ENCODE data around the gene COMT.

COMT gene

GRCh38 chr22:19957445-19957844, 15.9 kb downstream of the COMT start:
- no peak for DNase-seq (ENCODE audit: low read depth)

GRCh38 chr22:19958083-19959042, 16.8 kb downstream of the COMT start:
- DNase-seq (ENCODE audit: low read depth): no peak

- DNase-seq (ENCODE audit: low read depth): no peak
Observed at GRCh38 chr22:19959043-19959586, 17.5 kb downstream of the COMT start.

DNA sequence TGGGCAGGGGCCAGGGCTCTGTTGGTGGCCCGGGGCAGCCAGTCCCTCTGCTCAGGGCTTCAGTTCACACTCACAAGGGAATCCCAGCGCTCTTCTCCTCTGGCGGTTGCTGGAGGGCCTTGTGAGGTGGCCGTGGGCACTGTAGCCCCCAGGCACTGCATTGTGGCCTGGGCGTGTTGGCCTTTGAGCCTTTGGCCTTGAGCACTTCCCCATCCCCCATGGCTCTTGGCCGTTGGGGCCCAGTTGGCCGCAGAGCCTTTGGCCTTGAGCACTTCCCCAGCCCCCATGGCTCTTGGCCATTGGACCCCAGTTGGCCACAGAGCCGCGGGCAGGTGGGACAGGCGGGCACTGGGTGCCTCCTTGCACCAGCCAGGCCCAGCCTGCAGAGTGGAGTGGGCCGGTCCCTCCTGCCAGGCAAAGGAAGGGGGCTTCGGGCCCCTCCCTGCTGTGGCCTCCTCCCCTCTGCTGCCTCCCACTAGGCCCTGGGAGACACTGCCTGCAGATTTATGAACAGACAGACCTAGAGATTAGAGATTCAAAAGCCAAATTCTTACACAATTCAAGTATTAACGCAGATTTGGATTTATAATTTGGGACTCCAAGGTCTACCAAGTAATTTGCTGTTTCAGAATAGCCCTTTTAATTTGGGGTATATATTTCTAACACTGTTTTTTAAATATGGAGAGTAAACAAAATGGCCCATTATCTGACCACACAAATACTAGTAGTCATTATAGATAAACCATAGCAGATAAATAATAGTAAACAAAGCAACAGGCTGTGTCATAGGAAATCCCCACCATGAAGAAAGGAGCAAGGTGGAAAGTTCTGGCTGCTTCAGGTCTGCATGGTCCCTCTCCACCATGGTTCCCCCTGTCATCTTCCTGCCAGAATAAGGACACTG, 18.3 kb downstream of the COMT start:
- DNase-seq (ENCODE audit: low read depth): no peak

DNA sequence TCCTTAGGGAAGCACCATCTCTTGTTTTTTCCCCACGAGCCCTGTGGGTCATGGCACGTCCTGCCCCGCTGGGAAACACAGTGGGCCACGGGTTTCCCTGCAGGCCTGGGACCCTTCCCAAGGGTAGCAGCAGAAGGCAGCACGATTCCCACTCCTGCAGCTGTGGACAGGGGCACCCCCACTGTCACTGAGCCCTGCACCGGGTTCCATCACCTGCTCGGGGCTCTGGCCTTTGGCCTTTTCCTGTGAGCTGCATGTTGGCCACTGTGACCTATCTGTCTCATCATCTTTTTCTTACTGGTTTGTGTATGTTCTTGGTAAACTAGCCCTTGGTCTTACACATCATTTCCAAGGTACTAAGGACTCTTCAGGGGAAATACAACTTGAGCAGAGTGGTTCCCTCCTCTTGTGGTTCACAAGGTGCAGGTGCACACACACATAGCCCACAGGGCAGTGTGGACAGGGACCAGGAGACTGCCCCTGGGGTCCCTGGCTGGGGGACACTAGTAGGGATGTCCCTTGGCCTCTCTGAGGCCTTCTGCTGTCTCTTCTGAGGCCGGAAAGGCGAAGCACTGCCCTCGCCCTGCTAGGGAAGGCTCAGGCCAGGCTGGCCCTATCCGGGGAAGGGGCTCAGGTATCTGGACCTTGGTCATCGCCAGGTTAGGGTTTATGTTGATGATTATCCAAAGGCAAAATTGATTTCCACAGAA, 19.1 kb downstream of the COMT start:
- no peak for DNase-seq (ENCODE audit: low read depth)

DNA sequence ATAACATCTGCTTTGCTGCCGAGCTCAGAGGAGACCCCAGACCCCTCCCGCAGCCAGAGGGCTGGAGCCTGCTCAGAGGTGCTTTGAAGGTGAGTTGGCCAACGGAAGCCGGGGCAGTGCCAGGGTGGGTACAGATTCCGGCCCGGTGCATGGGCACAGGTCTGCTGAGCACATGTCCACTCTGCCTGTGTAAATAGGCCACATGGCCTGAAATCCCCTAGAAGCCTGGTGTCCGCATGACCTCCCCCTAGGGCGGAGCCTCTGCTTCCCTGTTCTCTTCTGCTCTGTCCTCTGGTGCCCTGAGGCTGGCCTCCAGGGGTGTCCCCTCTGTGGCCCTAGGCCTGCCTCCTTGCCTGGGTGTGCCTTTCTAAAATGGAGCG, 19.6 kb downstream of the COMT start:
- DNase-seq (ENCODE audit: low read depth): no peak

- no peak for DNase-seq (ENCODE audit: low read depth)
Observed at GRCh38 chr22:19961868-19962245, 20.3 kb downstream of the COMT start.

DNA sequence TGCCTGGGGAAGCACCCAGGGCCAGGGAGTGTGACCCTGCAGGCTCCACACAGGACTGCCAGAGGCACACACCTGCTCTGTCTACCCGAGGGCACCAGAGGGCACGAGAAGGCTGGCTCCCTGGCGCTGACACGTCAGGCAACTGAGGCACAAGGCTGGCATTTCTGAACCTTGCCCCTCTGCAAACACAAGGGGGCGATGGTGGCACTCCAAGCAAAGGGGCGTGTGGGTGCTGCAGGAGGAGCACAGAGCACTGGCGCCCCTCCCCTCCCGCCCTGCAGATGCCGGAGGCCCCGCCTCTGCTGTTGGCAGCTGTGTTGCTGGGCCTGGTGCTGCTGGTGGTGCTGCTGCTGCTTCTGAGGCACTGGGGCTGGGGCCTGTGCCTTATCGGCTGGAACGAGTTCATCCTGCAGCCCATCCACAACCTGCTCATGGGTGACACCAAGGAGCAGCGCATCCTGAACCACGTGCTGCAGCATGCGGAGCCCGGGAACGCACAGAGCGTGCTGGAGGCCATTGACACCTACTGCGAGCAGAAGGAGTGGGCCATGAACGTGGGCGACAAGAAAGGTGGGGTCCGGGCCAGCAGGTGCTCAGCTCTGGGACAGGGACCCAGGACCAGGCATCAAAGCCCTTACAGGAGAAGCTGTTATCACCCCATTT, 20.8 kb downstream of the COMT start:
- DNase-seq (ENCODE audit: low read depth): no peak

DNA sequence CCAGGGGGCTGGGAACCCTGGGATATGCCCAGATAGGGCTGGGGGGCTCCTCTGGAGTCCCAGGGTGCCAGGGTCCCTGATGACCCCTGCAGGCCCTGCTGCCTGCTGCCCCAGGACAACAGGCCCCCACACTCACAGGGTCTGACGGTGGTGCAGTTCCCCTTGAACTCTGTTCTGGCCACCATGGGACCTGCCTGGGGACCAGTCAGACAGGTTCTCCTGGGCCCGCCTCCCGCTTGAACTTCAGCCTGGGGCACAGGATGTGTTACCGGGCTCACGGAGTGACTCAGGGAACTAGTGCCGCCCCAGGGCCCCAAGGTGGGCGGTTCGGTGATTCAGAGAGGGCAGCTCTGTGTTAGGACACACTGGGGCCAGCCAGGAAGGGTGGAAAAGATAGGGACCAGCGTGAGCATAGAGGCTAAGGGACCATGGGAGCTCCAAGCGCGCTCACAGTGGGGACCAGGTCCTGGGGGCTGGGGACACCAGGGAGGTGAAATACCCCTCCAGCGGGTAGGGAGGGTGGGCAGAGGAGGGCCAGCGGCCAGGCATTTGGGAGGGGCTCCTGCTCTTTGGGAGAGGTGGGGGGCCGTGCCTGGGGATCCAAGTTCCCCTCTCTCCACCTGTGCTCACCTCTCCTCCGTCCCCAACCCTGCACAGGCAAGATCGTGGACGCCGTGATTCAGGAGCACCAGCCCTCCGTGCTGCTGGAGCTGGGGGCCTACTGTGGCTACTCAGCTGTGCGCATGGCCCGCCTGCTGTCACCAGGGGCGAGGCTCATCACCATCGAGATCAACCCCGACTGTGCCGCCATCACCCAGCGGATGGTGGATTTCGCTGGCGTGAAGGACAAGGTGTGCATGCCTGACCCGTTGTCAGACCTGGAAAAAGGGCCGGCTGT, 21.6 kb downstream of the COMT start:
- DNase-seq (ENCODE audit: low read depth): no peak

- DNase-seq (ENCODE audit: low read depth): no peak
Observed at GRCh38 chr22:19963863-19964642, 22.5 kb downstream of the COMT start.

GRCh38 chr22:19964701-19965386, 23.3 kb downstream of the COMT start:
- no peak for DNase-seq (ENCODE audit: low read depth)

- DNase-seq (ENCODE audit: low read depth): no peak
Observed at GRCh38 chr22:19965771-19966709, 24.5 kb downstream of the COMT start.

DNA sequence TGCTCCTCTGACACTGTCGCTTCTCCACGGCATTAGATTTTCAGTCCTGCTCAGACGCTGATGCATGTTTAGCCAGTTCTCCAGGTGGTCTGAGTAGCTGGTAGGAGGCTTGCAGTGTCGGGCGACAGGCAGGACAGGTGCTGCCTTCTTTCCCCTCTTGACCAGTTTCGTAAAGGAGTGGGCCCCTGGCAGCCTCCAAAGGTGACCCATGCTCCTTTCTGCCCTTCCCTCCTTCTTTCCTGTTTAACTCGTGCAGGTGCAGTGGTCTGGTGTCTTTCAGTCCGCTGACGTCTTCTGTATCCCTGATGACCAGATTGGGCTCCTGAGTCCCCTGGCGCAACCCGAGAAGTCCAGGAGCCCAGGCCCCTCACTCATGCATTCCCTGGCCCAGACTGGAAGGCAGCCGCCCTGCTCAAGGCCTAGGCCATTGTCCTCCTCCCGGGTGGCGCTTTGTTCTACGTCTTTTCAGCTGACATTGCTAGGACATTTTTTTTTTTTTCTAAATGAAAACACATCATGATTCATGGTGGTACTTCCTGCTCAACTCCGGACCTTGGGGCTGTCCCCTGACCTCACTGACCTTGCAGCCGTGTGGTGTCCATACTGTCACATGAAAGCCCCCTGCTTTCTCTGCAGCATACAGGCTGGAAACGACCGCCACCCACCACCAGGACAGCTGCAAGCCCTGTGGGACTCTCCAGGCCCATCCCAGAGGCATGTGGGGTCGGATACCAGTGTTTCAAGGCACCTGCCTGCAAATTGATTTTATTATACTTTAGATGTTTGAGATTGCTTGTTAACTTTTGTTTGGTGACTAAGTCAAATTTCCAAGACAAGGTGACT, 25.6 kb downstream of the COMT start:
- DNase-seq (ENCODE audit: low read depth): no peak

DNA sequence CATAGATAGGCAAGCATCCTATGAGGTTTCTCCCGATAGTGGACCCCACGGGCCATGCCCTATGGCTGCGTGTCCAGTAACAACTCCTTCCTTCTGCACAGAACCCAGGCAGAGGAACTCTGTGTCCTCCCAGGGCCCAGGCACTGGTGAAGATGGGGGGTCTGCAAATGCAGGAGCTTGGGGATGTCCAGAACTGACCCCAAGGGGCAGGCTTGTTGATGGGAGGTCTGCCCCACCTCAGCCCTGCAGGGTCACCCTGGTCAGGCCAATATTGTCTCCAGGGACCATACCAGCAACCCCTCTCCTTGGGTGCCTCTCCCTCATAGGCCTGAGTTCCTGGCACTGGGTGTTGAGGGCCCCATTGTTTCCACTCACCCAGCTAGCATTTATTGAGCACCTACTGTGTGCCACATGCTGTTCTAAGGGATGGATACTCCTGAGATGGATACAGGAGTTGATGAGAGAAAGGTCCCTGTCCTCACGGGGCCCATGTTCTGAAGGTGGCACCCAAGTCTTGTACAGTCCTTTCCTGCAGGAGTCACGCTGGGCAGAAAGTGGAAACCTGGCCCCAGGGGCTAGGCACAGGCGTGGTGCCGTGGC, 26.4 kb downstream of the COMT start:
- DNase-seq (ENCODE audit: low read depth): no peak

GRCh38 chr22:19968450-19968891, 26.9 kb downstream of the COMT start:
- DNase-seq (ENCODE audit: low read depth): no peak

- DNase-seq (ENCODE audit: low read depth): no peak
Observed at GRCh38 chr22:19969141-19969928, 27.8 kb downstream of the COMT start.
